ENCODE results near the gene PHF2.

PHF2 gene

DNA sequence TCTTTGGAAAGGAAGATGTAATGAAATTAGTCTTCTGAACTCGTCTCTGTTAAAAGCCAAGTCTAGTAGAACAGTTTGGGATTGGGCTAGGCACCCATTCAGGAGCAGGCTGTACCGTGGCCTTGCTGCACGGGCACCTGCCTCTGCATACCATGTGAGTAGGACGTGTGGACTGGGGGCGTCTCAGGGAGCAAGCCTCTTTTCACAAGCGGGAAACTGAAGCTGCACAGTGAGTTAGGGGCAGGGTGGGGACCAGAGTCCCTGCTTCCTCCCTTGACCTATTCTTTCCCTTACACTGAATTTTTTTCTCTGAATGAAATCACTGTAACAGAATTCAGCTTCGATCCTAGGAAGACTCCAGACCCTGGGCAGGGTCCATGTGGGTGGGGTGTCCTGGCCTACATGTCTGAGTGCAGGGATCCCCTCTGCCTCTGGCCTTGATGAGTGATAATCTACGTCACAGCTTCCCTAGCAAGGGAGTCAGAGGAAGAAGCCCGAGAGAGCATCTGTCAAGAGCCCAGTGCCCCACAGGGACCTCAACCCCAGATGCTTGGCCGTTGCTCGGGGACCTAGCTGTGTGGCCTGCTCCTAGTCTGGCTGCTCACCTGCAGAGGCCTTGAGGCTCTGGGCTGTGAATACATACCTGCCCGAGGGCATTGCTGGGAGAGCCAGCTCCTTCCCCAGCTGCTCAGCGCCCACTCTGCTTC lies 15.1 kb downstream of the PHF2 start:
- CTCF ChIA-PET, result interaction anchor here (0.6 to 0.7 kb wide), 2 partner anchors 11 to 25 kb away, joined by 3 read pairs; no protein-coding TSS in a partner anchor
- H3K4me3 ChIP-seq (ENCODE audit: low read depth, low read length), result no peak overlapping the region
- POLR2A ChIA-PET, result no interaction called here
- no peak for DNase-seq (ENCODE audit: low read depth, low spot score)
- no peak for TF ChIP-seq CTCF (IDR thresholded peaks at IDR 0.05; ENCODE audit: insufficient read depth, low read length, missing control alignments)

GRCh38 chr9:93592008-93592642 lies 15.7 kb downstream of the PHF2 start:
- H3K4me3 ChIP-seq (ENCODE audit: low read depth, low read length), result no peak overlapping the region
- no peak for DNase-seq (ENCODE audit: low read depth, low spot score)
- no peak for TF ChIP-seq CTCF (IDR thresholded peaks at IDR 0.05; ENCODE audit: insufficient read depth, low read length, missing control alignments)
- ChIA-PET POLR2A (no interaction called here), CTCF (interaction anchor here (0.6 kb wide), 1 partner anchor 11 kb away, joined by 3 read pairs; no protein-coding TSS in a partner anchor)

DNA sequence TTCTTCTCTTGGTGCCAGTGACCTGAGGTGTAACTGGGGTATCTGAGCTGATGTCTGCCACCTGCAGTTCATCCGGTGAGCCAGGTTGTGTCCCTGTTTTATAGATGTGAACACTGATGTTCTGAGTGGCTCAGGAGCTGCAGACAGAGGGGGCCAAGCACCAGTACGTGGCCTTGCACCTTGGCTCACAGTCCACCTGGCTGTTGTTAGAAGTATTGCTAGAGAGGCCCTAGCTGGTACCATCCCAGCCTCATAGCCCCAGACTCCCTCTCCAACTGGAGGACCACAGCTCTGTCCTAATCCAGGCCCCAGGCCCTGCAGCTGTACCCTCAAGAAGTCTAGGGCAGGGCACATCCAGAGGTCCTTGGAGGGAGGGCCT lies 16.2 kb downstream of the PHF2 start:
- DNase-seq (ENCODE audit: low read depth, low spot score), result no peak
- POLR2A ChIA-PET, result no interaction called here
- CTCF ChIA-PET, result no interaction called here
- no peak for TF ChIP-seq CTCF (IDR thresholded peaks at IDR 0.05; ENCODE audit: insufficient read depth, low read length, missing control alignments)
- H3K4me3 ChIP-seq (ENCODE audit: low read depth, low read length), result no peak overlapping the region

GRCh38 chr9:93593144-93593658 lies 16.8 kb downstream of the PHF2 start:
- TF ChIP-seq CTCF (IDR thresholded peaks at IDR 0.05; ENCODE audit: insufficient read depth, low read length, missing control alignments), result no peak
- ChIA-PET POLR2A (no interaction called here), CTCF (no interaction called here)
- DNase-seq (ENCODE audit: low read depth, low spot score), result no peak
- H3K4me3 ChIP-seq (ENCODE audit: low read depth, low read length), result no peak overlapping the region

- no peak for DNase-seq (ENCODE audit: low read depth, low spot score)
- POLR2A ChIA-PET, result no interaction called here
- CTCF ChIA-PET, result no interaction called here
- TF ChIP-seq CTCF (IDR thresholded peaks at IDR 0.05; ENCODE audit: insufficient read depth, low read length, missing control alignments), result no peak
- no peak overlapping the region for H3K4me3 ChIP-seq (ENCODE audit: low read depth, low read length)
Observed at GRCh38 chr9:93594041-93594756, 17.8 kb downstream of the PHF2 start.

DNA sequence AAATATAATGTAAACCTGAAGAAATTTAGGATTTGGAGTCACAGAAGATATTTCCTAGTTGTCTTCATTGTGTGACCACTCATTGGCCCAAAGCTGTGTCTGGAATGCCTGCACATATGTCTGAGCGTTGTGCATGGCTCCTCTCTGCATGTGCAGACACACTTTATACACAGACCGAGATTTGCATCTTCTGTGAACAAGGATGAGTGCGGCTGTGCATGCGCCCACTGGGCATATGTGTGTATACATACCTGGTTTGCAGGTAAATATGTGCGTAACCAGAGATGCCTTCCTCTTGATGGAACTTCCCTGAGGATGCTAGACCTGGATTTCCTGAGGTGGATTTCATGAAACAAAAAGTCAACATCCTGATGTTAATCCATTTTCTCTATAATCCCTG lies 19.1 kb downstream of the PHF2 start:
- CTCF ChIA-PET, result no interaction called here
- POLR2A ChIA-PET, result no interaction called here
- DNase-seq (ENCODE audit: low read depth, low spot score), result no peak
- TF ChIP-seq CTCF (IDR thresholded peaks at IDR 0.05; ENCODE audit: insufficient read depth, low read length, missing control alignments), result no peak
- no peak overlapping the region for H3K4me3 ChIP-seq (ENCODE audit: low read depth, low read length)

Data from AG04449 (cell line).